NCI-H146 (cell line): Measurements from ENCODE around the gene VWA5B1.
A peak's percentile ranks its signal among the peaks of the same experiment; 100 is the strongest.

Experiments
- DNase-seq: peaks from one replicate; lab custom pipeline; 2025; lab: John Stamatoyannopoulos, UW

VWA5B1 gene

GRCh38 chr1:20366463-20367115 lies 75.9 kb downstream of the VWA5B1 start:
- DNase-seq: no peak

GRCh38 chr1:20367116-20367585 lies 76.5 kb downstream of the VWA5B1 start:
- DNase-seq: no peak

- DNase-seq: no peak
These were observed 77.0 kb downstream of the VWA5B1 start for GRCh38 chr1:20367626-20368025.

- DNase-seq: peak; percentile 26
These were observed 78.3 kb downstream of the VWA5B1 start for GRCh38 chr1:20368866-20369470.

- DNase-seq: no peak
These were observed 80.0 kb downstream of the VWA5B1 start for GRCh38 chr1:20370698-20371097.

GRCh38 chr1:20371411-20371810 lies 80.7 kb downstream of the VWA5B1 start:
- DNase-seq: no peak

- no peak for DNase-seq
These were observed 81.2 kb downstream of the VWA5B1 start for GRCh38 chr1:20371883-20372282.

GRCh38 chr1:20372676-20373075 lies 82.0 kb downstream of the VWA5B1 start:
- no peak for DNase-seq

GRCh38 chr1:20373286-20373685 lies 82.6 kb downstream of the VWA5B1 start:
- no peak for DNase-seq

- DNase-seq: no peak
These were observed 83.1 kb downstream of the VWA5B1 start for GRCh38 chr1:20373764-20374163.

GRCh38 chr1:20375563-20375962 lies 84.9 kb downstream of the VWA5B1 start:
- no peak for DNase-seq

- no peak for DNase-seq
These were observed 85.5 kb downstream of the VWA5B1 start for GRCh38 chr1:20376171-20376570.

- DNase-seq: no peak
These were observed 86.3 kb downstream of the VWA5B1 start for GRCh38 chr1:20376880-20377494.

- DNase-seq: no peak
These were observed 87.0 kb downstream of the VWA5B1 start for GRCh38 chr1:20377516-20378270.

GRCh38 chr1:20379075-20379474 lies 88.4 kb downstream of the VWA5B1 start:
- no peak for DNase-seq

GRCh38 chr1:20380175-20380574 lies 89.5 kb downstream of the VWA5B1 start:
- no peak for DNase-seq

GRCh38 chr1:20380616-20381035 lies 90.0 kb downstream of the VWA5B1 start:
- no peak for DNase-seq

- no peak for DNase-seq
These were observed 90.5 kb downstream of the VWA5B1 start for GRCh38 chr1:20381045-20381641.

- DNase-seq: no peak
These were observed 91.3 kb downstream of the VWA5B1 start for GRCh38 chr1:20381961-20382360.

GRCh38 chr1:20382711-20383110 lies 92.0 kb downstream of the VWA5B1 start:
- DNase-seq: no peak

GRCh38 chr1:20383631-20384030 lies 93.0 kb downstream of the VWA5B1 start:
- DNase-seq: no peak

- DNase-seq: no peak
These were observed 95.0 kb downstream of the VWA5B1 start for GRCh38 chr1:20385630-20386029.
